Esophagus muscularis mucosa (tissue), 4 donors: ENCODE data around the gene RNF14.

ENCODE experiments used
- EP300 ChIP-seq: sonication (generic); formaldehyde crosslinking; IDR thresholded peaks from one replicate; pipeline ENCODE4 v1.6.1; 2017; ENCODE audit warnings: antibody characterized with exemption
- POLR2A ChIP-seq: fragments of 450-650 bp; IDR thresholded peaks from one replicate; pipeline ENCODE4 v1.6.1; 2017; ENCODE audit warnings: antibody characterized with exemption, moderate library complexity, mild to moderate bottlenecking, low read depth
- POLR2AphosphoS5 ChIP-seq, 2 donors: sonication (generic); formaldehyde crosslinking; IDR thresholded peaks; one replicate each; pipeline ENCODE4 v1.6.1; 2017; ENCODE audit warnings: antibody characterized with exemption in 2 of 2
- TF ChIP-seq, protein P1 (sequence below), 3 experiments: fragments of 200-600 bp in 2 of 3; fragments of 450-650 bp in 1 of 3; sonication (generic) in 2 of 3; IDR thresholded peaks; one replicate each; pipeline ENCODE4 v1.5.1; 2017 to 2019; ENCODE audit warnings: antibody characterized with exemption in 3 of 3, mild to moderate bottlenecking in 2 of 3, moderate library complexity in 1 of 3

DNA sequence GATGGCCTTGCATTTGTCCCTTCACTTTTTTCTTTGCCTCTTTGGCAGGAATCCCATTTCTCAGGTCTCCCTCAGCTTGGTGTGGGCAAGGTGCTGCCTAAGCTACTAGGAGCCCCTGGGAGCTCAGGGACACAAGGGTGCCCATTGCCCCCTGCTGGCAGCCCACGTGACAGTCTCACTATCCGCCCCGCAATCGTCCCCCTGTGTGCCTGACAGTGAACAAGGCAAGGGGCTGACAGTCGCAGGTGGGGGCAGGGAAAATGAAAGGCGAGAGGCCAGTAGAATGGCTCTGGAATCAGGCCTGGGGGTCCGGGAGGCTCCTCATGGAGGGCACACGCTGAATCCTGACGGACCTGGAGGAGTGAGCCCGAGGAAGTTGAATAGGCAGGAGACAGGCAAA lies 8.9 kb upstream of the RNF14 start:
- TF ChIP-seq, protein P1, sequence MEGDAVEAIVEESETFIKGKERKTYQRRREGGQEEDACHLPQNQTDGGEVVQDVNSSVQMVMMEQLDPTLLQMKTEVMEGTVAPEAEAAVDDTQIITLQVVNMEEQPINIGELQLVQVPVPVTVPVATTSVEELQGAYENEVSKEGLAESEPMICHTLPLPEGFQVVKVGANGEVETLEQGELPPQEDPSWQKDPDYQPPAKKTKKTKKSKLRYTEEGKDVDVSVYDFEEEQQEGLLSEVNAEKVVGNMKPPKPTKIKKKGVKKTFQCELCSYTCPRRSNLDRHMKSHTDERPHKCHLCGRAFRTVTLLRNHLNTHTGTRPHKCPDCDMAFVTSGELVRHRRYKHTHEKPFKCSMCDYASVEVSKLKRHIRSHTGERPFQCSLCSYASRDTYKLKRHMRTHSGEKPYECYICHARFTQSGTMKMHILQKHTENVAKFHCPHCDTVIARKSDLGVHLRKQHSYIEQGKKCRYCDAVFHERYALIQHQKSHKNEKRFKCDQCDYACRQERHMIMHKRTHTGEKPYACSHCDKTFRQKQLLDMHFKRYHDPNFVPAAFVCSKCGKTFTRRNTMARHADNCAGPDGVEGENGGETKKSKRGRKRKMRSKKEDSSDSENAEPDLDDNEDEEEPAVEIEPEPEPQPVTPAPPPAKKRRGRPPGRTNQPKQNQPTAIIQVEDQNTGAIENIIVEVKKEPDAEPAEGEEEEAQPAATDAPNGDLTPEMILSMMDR (IDR thresholded peaks at IDR 0.05): no peak
- TF ChIP-seq POLR2A (no peak), EP300 (no peak), POLR2AphosphoS5 (IDR thresholded peaks at IDR 0.05) (no peak)
